CD4-positive, alpha-beta memory T cell (primary cell): ENCODE data around the gene TAF6L. TPM values are rescaled to one million over a fixed set of nuclear protein-coding genes. Genes with fewer than 3 reads are reported as not detected.

ENCODE experiments used
- CTCF ChIA-PET: fragments of 350-600 bp; sonication (Branson Sonifier 250); formaldehyde crosslinking; loops from one replicate; lab custom pipeline; 2021; ENCODE audit warnings: inconsistent platforms; ENCODE audit not compliant: partially characterized antibody; lab: Charles Lee
- POLR2A ChIA-PET: fragments of 350-600 bp; sonication (Branson Sonifier 250); formaldehyde crosslinking; loops from one replicate; lab custom pipeline; 2021; ENCODE audit not compliant: partially characterized antibody; lab: Charles Lee
- DNase-seq, 5 donors: peaks; one replicate each; pipeline versions ENCODE4 v3.0.0 to v3.0.0-alpha.2; 2020 to 2022; ENCODE audit warnings: mixed read lengths in 1 of 5
- H3K27ac ChIP-seq: one replicate; pipeline ENCODE4 v1.7.0; 2013; ENCODE audit warnings: low read depth, low read length
- H3K27me3 ChIP-seq: 2 replicates; pipeline ENCODE4 v1.7.0; 2013; ENCODE audit warnings: mild to moderate bottlenecking, low read length, moderate library complexity; ENCODE audit not compliant: insufficient read depth
- H3K36me3 ChIP-seq: 2 replicates; pipeline ENCODE4 v1.7.0; 2013; ENCODE audit warnings: mild to moderate bottlenecking, low read length, moderate library complexity; ENCODE audit not compliant: insufficient read depth
- H3K4me1 ChIP-seq: 2 replicates; pipeline ENCODE4 v1.7.0; 2013; ENCODE audit warnings: mild to moderate bottlenecking, low read length, moderate library complexity; ENCODE audit not compliant: insufficient read depth
- H3K4me3 ChIP-seq, 2 donors: one replicate each; pipeline ENCODE4 v1.7.0; 2013; ENCODE audit warnings: low read length in 2 of 2, mild to moderate bottlenecking in 1 of 2
- H3K9me3 ChIP-seq, 2 donors: one replicate each; pipeline ENCODE4 v1.7.0; 2013; ENCODE audit warnings: low read length in 2 of 2, control low read depth in 1 of 2; ENCODE audit not compliant: control insufficient read depth in 1 of 2
- H3K27ac Mint-ChIP-seq, 7 donors: one replicate each; pipeline ENCODE4 v1.8.0; 2020 to 2021; ENCODE audit warnings: mixed read lengths in 7 of 7, mild to moderate bottlenecking in 6 of 7, inconsistent platforms in 3 of 7, moderate library complexity in 3 of 7
- H3K27me3 Mint-ChIP-seq, 2 donors: one replicate each; pipeline ENCODE4 v1.8.0; 2020 to 2021; ENCODE audit warnings: mixed read lengths in 2 of 2
- H3K36me3 Mint-ChIP-seq, 2 donors: one replicate each; pipeline ENCODE4 v1.8.0; 2020 to 2021; ENCODE audit warnings: mixed read lengths in 2 of 2, inconsistent platforms in 1 of 2, mild to moderate bottlenecking in 1 of 2
- H3K4me1 Mint-ChIP-seq, 4 donors: one replicate each; pipeline ENCODE4 v1.8.0; 2020 to 2021; ENCODE audit warnings: mixed read lengths in 4 of 4, mild to moderate bottlenecking in 1 of 4
- H3K4me3 Mint-ChIP-seq, 8 donors: one replicate each; pipeline ENCODE4 v1.8.0; 2020 to 2021; ENCODE audit warnings: mixed read lengths in 8 of 8, mild to moderate bottlenecking in 7 of 8, moderate library complexity in 6 of 8, inconsistent platforms in 3 of 8
- H3K9me3 Mint-ChIP-seq, 8 donors: one replicate each; pipeline ENCODE4 v1.8.0; 2020 to 2021; ENCODE audit warnings: mixed read lengths in 8 of 8, mild to moderate bottlenecking in 5 of 8, inconsistent platforms in 3 of 8, moderate library complexity in 1 of 8
- intact Hi-C: fragments of 100-400 bp; cut with micrococcal nuclease; formaldehyde crosslinking; loops from one replicate; pipeline ENCODE4 v1.15.1; 2023
- polyA plus RNA-seq, 2 donors: library from polyadenylated mRNA; unstranded; fragments of 300-500 nt; fragmentation: Illumina TruSeq; gene quantifications; one replicate each; pipeline ENCODE4 v1.2.3, GENCODE V29; 2021
- total RNA-seq, 2 experiments: library from RNA; stranded (reverse); gene quantifications; one replicate each; pipeline ENCODE4 v1.2.3, GENCODE V29; 2021

TAF6L gene
- total and polyA plus RNA-seq, 4 experiments from 2014 or later: 5.7 to 34.0 (median 18.4) TPM

- no peak for DNase-seq
- Mint-ChIP-seq H3K27ac (peak overlapping the region; percentile 96 to 100 (median 99)), H3K4me1 (peaks cover 21 to 43% (median 32%) of the 10 kb centered on the region in 4 donors), H3K4me3 (peak overlapping the region; percentile 97 to 100 (median 99)), H3K27me3 (peaks cover 0 to 2% of the 10 kb centered on the region in 2 donors), H3K9me3 (peaks cover 0 to 3% (median 0%) of the 10 kb centered on the region in 8 donors), H3K36me3 (peaks cover 18 to 41% of the 10 kb centered on the region in 2 donors)
- POLR2A ChIA-PET: interaction anchor here (0.6 to 25.8 kb wide), 22 partner anchors 9 to 232 kb away, joined by 3 to 801 read pairs (median 6); partner anchors contain the start of genes BSCL2, C11orf98, CSKMT and EEF1G
- Histone ChIP-seq H3K4me3 (peak overlapping the region; percentile 85 to 87), H3K27ac (peak overlapping the region; percentile 94), H3K36me3 (peaks cover 23% of the 10 kb centered on the region), H3K9me3 (no peaks in the 10 kb centered on the region), H3K4me1 (peaks cover 22% of the 10 kb centered on the region), H3K27me3 (no peaks in the 10 kb centered on the region)
- CTCF ChIA-PET: interaction anchor here (0.8 to 1.3 kb wide), 4 partner anchors 10 to 57 kb away, joined by 3 to 12 read pairs (median 4); no protein-coding TSS in a partner anchor
- intact Hi-C loops: loop anchor here (1.0 kb wide), 7 partner anchors 14 to 75 kb away; partner anchors contain the start of genes STX5, TEX54, TMEM179B and TMEM223
Measured at GRCh38 chr11:62805961-62806441, 34.8 kb downstream of the TAF6L start.

- H3K36me3 ChIP-seq: peaks cover 16% of the 10 kb centered on the region
- no peaks in the 10 kb centered on the region for H3K9me3 ChIP-seq
- H3K27ac ChIP-seq: peak overlapping the region; percentile 94
- intact Hi-C loops: no loop called here
- CTCF ChIA-PET: interaction anchor here (0.8 to 1.3 kb wide), 3 partner anchors 11 to 56 kb away, joined by 3 to 4 read pairs (median 3); no protein-coding TSS in a partner anchor
- H3K27me3 Mint-ChIP-seq: peaks cover 0 to 2% of the 10 kb centered on the region in 2 donors
- H3K27me3 ChIP-seq: no peaks in the 10 kb centered on the region
- peak overlapping the region in 5 of 7 donors; percentile 52 to 100 (median 97) for H3K27ac Mint-ChIP-seq
- no peak overlapping the region for H3K4me3 ChIP-seq
- peaks cover 0 to 3% (median 0%) of the 10 kb centered on the region in 8 donors for H3K9me3 Mint-ChIP-seq
- no peak for DNase-seq
- H3K4me1 ChIP-seq: peaks cover 22% of the 10 kb centered on the region
- POLR2A ChIA-PET: interaction anchor here (0.6 to 25.8 kb wide), 15 partner anchors 9 to 142 kb away, joined by 3 to 801 read pairs (median 9); partner anchors contain the start of genes C11orf98, CSKMT, HNRNPUL2 and SLC3A2
- H3K4me1 Mint-ChIP-seq: peaks cover 22 to 41% (median 30%) of the 10 kb centered on the region in 4 donors
- peak overlapping the region in 6 of 8 donors; percentile 20 to 100 (median 99) for H3K4me3 Mint-ChIP-seq
- H3K36me3 Mint-ChIP-seq: peaks cover 11 to 34% of the 10 kb centered on the region in 2 donors
Measured at GRCh38 chr11:62806611-62807121, 35.5 kb downstream of the TAF6L start.

GRCh38 chr11:62810748-62811147 lies 39.6 kb downstream of the TAF6L start:
- CTCF ChIA-PET: interaction anchor here (2.2 kb wide), 1 partner anchor 24 kb away, joined by 7 read pairs; the partner anchor contains the start of gene TMEM179B
- H3K27me3 Mint-ChIP-seq: no peaks in the 10 kb centered on the region
- Histone ChIP-seq H3K4me3 (no peak overlapping the region), H3K4me1 (peaks cover 7% of the 10 kb centered on the region), H3K27ac (no peak overlapping the region), H3K27me3 (no peaks in the 10 kb centered on the region), H3K9me3 (no peaks in the 10 kb centered on the region), H3K36me3 (no peaks in the 10 kb centered on the region)
- H3K9me3 Mint-ChIP-seq: no peaks in the 10 kb centered on the region
- POLR2A ChIA-PET: interaction anchor here (0.9 to 1.8 kb wide), 2 partner anchors 17 to 19 kb away, joined by 3 to 9 read pairs; partner anchors contain the start of gene TMEM223
- H3K4me3 Mint-ChIP-seq: peak overlapping the region in 1 of 8 donors; percentile 11
- H3K27ac Mint-ChIP-seq: peak overlapping the region in 3 of 7 donors; percentile 39 to 74 (median 60)
- intact Hi-C loops: no loop called here
- no peak for DNase-seq
- H3K36me3 Mint-ChIP-seq: peaks cover 0 to 3% of the 10 kb centered on the region in 2 donors
- peaks cover 5 to 10% (median 9%) of the 10 kb centered on the region in 4 donors for H3K4me1 Mint-ChIP-seq

- Histone ChIP-seq H3K4me3 (no peak overlapping the region), H3K9me3 (no peaks in the 10 kb centered on the region), H3K27me3 (no peaks in the 10 kb centered on the region), H3K4me1 (no peaks in the 10 kb centered on the region), H3K27ac (no peak overlapping the region), H3K36me3 (no peaks in the 10 kb centered on the region)
- Mint-ChIP-seq H3K27me3 (no peaks in the 10 kb centered on the region), H3K36me3 (peaks cover 0 to 9% of the 10 kb centered on the region in 2 donors), H3K4me3 (no peak overlapping the region), H3K4me1 (peaks cover under 1 to 7% (median 1%) of the 10 kb centered on the region in 4 donors), H3K27ac (peak overlapping the region in 1 of 7 donors; percentile 14), H3K9me3 (no peaks in the 10 kb centered on the region)
- no peak for DNase-seq
- CTCF ChIA-PET: interaction anchor here (0.6 to 2.2 kb wide), 3 partner anchors 25 to 183 kb away, joined by 3 to 7 read pairs (median 3); partner anchors contain the start of gene TMEM179B
- POLR2A ChIA-PET: interaction anchor here (0.8 to 1.8 kb wide), 3 partner anchors 20 to 96 kb away, joined by 3 to 9 read pairs (median 4); partner anchors contain the start of genes TMEM179B and TMEM223
- intact Hi-C loops: no loop called here
Measured at GRCh38 chr11:62811659-62812058, 40.5 kb downstream of the TAF6L start.

GRCh38 chr11:62816557-62816956 lies 45.4 kb downstream of the TAF6L start:
- CTCF ChIA-PET: interaction anchor here (0.6 to 1.1 kb wide), 3 partner anchors 16 to 478 kb away, joined by 3 to 7 read pairs (median 5); no protein-coding TSS in a partner anchor
- peaks cover 0 to 3% (median 0%) of the 10 kb centered on the region in 4 donors for H3K4me1 Mint-ChIP-seq

GRCh38 chr11:62817129-62817528 lies 45.9 kb downstream of the TAF6L start:
- Mint-ChIP-seq H3K36me3 (peaks cover 17 to 31% of the 10 kb centered on the region in 2 donors), H3K4me3 (no peak overlapping the region), H3K27me3 (no peaks in the 10 kb centered on the region), H3K9me3 (no peaks in the 10 kb centered on the region), H3K4me1 (peaks cover 0 to 3% (median 0%) of the 10 kb centered on the region in 4 donors), H3K27ac (no peak overlapping the region)
- Histone ChIP-seq H3K4me3 (no peak overlapping the region), H3K27ac (no peak overlapping the region), H3K9me3 (no peaks in the 10 kb centered on the region), H3K27me3 (no peaks in the 10 kb centered on the region), H3K4me1 (no peaks in the 10 kb centered on the region), H3K36me3 (peaks cover 10% of the 10 kb centered on the region)
- ChIA-PET CTCF (interaction anchor here (1.1 kb wide), 1 partner anchor 44 kb away, joined by 5 read pairs; no protein-coding TSS in a partner anchor), POLR2A (interaction anchor here (1.2 to 4.6 kb wide), 7 partner anchors 10 to 38 kb away, joined by 3 to 18 read pairs (median 5); partner anchors contain the start of genes NXF1, TMEM179B and WDR74)
- intact Hi-C loops: no loop called here
- DNase-seq: no peak

More at GRCh38 chr11:62816557-62816956, 45.4 kb downstream of the TAF6L start:
- no peak overlapping the region for H3K4me3 ChIP-seq
- Mint-ChIP-seq H3K36me3 (peaks cover 17 to 31% of the 10 kb centered on the region in 2 donors), H3K4me3 (no peak overlapping the region), H3K27me3 (no peaks in the 10 kb centered on the region), H3K9me3 (no peaks in the 10 kb centered on the region), H3K27ac (no peak overlapping the region)
- H3K27me3 ChIP-seq: no peaks in the 10 kb centered on the region
- POLR2A ChIA-PET: interaction anchor here (0.7 to 4.6 kb wide), 9 partner anchors 10 to 63 kb away, joined by 3 to 18 read pairs (median 5); partner anchors contain the start of genes NXF1, STX5, TEX54 and TMEM179B
- intact Hi-C loops: no loop called here
- H3K27ac ChIP-seq: no peak overlapping the region
- DNase-seq: no peak
- peaks cover 9% of the 10 kb centered on the region for H3K36me3 ChIP-seq
- no peaks in the 10 kb centered on the region for H3K9me3 ChIP-seq
- no peaks in the 10 kb centered on the region for H3K4me1 ChIP-seq
